GM12872 (cell line): Measurements from ENCODE around the gene SCARF1.

Experiments used
- TF ChIP-seq, protein P1 (sequence below): IDR thresholded peaks from 3 replicates; pipeline ENCODE4 v1.5.1; 2011; ENCODE audit warnings: low read depth, mild to moderate bottlenecking, low read length, moderate library complexity; ENCODE audit not compliant: insufficient read depth

Gene SCARF1

DNA sequence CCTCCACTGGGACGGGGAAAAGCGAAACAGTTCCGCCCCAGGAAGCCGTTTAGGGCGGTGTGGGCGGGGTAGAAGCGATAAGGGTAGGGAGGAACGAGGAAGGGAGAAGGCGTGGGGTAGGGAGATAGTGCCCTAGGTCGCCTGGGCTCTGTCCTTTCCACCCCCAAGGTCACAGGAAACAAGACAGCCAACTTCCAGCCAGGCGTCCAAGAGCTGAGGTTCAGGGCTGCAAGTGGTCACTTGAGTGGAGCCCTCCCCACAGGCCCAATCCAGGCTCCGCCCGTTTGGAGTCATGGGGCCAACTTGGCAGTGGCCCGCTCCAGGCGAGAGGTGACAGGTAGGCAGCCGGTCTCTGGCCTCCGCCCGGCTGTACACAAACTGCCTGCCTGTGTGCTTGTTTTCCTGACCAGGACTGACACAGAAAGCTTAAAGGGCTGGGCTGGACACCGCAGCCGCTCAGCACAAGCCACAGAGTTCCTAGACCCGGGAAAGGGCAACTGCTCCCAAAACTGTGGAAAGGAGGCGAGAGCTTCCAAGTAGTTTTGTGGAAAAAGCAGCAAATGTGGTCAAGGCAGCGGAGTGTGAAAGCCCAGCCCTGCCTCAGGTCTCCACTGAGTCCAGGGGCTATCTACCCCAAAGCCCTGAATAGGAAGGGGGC lies 4.4 kb upstream of the SCARF1 start, which contains the start of gene RILP:
Gene RILP (minus strand): TSS at position 23 of the 658 bp plus-strand sequence. CDS start 62 bp downstream, outside the sequence.
- TF ChIP-seq, protein P1, sequence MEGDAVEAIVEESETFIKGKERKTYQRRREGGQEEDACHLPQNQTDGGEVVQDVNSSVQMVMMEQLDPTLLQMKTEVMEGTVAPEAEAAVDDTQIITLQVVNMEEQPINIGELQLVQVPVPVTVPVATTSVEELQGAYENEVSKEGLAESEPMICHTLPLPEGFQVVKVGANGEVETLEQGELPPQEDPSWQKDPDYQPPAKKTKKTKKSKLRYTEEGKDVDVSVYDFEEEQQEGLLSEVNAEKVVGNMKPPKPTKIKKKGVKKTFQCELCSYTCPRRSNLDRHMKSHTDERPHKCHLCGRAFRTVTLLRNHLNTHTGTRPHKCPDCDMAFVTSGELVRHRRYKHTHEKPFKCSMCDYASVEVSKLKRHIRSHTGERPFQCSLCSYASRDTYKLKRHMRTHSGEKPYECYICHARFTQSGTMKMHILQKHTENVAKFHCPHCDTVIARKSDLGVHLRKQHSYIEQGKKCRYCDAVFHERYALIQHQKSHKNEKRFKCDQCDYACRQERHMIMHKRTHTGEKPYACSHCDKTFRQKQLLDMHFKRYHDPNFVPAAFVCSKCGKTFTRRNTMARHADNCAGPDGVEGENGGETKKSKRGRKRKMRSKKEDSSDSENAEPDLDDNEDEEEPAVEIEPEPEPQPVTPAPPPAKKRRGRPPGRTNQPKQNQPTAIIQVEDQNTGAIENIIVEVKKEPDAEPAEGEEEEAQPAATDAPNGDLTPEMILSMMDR: no peak

DNA sequence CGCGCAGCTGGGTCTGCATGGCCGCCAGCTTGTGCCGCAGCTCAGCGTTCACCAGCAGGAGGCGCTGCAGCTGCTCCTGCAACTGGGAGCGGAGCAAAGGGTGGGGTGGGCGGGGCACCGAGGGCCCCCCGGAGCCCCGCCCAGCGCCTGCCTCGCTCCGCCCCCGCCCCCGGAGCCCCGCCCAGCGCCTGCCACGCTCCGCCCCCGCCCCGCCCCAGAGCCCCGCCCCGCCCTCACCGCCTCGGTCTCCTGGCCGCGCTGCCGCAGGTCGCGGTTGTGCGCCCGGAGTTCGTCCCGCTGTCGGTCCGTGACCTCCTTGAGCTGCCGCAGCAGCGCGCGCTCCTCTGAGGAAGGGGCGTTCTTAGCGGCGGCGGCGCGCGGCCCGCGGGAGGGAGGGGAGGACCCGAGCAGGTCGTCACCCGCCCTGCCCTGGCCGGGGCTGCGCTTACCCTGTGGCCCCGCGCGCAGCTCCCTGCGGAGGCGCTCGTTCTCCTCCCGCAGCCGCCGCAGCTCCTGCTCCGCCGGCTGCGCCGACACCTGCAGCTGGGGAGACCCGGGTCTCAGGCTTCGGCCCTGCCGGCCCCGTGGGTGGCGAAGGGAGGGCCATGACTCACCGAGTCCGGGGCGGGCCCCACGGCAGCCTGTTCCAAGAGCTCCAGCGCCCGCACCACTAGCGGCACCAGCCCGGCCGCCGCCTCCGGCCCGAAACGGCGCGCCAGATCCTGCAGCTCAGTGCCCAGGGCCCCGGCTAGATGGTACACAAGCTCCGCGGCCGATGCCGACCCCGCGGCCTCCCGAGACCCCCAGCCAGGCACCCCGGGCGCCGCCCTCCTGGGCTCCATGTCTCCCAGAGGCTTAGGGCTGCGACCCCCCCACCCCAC lies 3.7 kb upstream of the SCARF1 start:
- TF ChIP-seq, protein P1: peak; percentile 84

DNA sequence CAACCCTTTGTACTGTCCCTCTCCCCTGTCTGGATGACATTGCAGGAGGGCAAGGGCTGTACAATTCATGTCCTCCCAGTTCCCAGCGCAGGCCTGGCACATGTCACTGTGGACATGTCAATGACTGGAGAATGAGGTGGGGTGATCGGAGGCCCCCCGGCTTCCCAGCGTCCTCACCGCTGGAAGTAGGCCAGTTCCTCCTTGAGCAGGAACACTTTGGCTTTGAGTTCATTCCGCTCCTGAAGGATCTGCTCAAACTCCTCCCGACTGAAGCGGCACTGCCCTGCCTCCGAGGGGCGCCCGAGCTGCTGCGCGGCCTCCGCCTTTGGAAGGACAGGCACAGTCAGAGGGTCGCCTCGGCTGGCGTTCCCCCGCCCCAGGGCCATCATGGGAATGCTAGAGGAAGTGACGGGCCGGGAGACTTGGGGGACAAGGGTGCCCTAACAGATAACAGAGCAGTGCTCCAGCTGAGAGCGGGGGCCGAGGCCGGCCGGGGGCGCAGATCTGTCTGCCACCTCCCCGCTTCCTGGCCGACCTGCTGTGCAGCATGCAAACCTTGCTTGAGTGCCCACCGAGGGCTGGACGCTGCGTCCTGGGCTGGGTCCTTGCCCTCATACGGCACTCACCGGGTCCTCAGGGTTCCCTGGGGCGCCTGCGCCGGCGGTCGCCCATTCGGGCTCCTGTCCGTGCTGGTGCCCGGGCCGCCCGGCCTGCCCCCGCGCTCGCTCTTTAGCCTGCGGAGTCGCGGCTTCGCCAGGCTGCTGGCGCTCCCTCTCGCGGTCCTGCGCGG lies 2.8 kb upstream of the SCARF1 start:
- TF ChIP-seq, protein P1: peak; percentile 33; the same call in 2 of the 3 replicates

DNA sequence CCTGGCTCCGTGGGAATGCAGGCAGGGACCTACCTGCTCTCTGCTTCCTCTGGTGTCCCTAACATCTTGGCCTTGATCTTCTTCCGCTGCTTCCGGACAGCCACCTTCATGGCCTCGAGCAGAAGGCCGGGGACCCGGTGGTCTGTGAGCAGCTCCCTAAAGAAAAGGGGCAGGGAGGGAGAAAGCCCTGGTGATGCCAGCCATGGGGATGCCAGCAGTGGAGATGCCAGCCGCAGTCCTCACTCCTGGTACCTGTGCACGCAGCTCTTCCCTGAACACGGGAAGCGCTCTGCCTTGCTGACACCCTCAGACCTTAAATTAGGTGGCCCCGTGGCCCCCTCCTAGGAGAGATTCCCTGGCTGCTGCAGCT lies 2.3 kb upstream of the SCARF1 start:
- TF ChIP-seq, protein P1: no peak

DNA sequence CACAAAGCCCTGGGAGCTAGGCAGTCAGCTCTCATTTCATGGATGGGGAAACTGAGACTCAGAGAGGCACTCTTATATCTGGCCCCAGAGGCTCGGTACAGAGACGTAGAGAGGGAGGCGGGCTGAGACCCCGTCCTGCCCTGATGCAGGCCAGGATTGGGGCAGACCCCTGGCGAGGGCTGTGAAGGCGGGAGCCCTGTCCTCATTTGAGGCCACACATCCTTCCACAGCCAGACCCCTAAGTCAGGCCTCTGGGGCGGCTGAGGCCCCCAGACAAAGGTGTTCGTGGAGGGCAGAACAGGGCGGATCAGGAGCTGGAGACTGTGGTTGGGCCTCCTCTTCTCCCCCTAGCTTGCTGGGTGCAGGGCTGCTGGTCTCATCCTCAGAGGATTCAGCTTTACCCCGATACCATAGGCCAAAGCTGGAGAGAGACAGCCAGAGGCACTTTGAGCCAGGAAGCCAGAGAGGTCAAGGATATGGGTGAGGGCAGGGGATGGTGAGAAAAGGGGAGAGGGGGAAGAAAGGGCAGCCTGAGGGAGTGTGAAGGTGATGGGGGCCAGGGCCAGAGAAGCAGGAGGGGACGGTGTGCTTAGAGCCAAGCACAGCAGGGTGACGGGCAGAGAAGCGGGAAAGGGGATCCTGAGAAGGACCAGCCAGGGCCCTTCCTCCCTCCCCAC lies 805 bp upstream of the SCARF1 start:
- TF ChIP-seq, protein P1: no peak

DNA sequence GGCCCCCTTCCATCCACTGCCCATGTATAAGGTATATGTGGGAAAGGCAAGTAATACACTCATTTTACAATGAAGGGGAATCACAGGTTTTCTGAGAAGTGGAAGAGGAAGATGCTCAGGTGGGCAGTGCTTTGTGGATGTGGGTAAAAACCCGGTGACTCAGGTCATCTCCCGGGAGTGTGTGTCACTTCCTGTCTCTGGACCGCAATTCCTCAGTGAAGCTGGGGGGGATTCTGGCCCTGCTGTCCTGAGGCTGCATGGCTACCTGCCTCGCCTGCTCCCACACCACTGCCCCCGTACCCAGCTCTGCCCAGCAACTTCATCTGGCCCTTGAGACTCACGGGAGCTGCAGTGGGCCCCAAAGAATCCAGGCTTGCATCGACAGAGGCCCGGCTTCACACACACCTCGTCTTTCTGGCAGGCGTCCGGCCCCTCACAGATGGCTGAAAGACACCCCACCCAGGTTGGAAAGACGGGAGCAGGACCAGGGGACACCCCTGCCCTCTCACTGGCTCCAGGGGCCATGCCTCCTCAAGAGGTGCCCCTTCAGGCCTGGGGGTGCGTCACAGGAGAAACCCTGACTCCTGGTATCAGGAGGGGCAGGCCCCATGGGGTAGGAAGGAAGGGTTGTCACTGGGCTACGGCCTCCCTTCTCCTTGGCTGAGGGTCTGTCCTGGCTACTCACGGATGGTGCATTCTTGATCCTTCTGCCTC lies 882 bp downstream of the SCARF1 start:
- TF ChIP-seq, protein P1: no peak
